ENCODE data around the gene LGR4.

DNA sequence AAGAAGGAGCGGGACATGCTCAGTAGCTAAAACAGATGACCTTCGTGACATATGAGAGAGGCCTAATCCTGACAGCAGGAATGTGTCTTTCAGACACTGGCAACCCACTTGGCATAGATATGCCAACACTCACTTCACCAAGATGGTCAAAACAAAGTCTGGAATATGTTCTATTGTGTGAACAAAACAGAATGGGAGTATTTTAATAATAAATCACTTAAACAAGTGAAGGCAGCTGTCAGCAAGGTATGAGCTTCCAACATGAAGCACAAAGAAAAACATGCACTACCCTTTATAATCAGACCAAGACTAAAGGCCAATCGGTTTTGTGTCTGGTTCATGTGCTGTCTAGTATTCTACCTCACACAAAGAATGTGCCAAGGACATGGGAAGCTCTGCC, 132.6 kb downstream of the LGR4 start:
- no peak for TF ChIP-seq POLR2A (IDR thresholded peaks at IDR 0.05; ENCODE audit: low read depth, low read length)
- no peak for TF ChIP-seq POU2F2 (IDR thresholded peaks at IDR 0.05; ENCODE audit: low read depth, low read length)
- TF ChIP-seq POLR2AphosphoS5 (IDR thresholded peaks at IDR 0.05; ENCODE audit: low read depth, low read length) = no peak
- no peak for TF ChIP-seq SPI1 (IDR thresholded peaks at IDR 0.05; ENCODE audit: low read depth, low read length)
- TF ChIP-seq TAF1 (IDR thresholded peaks at IDR 0.05; ENCODE audit: low read depth, low read length) = no peak
- no peak for TF ChIP-seq PAX5 (IDR thresholded peaks at IDR 0.05; ENCODE audit: insufficient read depth, low read length, severe bottlenecking)
